ENCODE data around the gene PRKN.

The PRKN gene

DNA sequence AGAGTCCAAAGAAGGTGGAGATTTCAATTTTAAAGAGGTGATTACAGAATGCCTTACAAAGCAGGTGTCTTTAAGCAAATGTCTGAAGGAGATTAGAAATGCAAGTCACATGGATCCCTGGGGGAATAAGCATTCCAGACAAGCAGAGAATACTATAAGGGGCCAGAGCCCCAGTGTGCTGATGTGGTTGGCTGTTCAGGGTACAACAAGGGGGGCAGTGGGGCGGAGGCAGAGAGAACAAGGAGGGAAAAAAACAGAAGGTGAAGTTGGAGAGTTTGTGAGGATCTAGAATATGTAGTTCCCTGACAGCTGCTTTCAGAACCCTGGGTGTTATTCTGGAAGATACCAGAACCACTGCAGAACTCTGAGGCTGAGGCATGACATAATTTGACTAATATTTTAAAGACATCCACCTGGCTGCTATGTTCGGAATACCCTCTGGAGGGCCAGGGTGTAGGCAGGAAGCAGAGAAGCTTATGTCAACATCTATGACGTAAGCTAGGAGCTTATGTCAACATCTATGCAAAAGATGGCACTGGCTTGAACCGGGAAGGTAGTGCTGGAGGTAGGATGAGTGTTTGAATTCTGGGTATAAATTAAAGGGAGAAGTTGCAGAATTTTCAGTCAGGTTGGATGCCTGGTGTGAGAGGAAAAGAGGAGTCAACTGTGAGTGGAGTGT is 1177.5 kb downstream of the PRKN start:
- no peak for DNase-seq

- DNase-seq = no peak
Observed at GRCh38 chr6:161548713-161549296, 1178.8 kb downstream of the PRKN start.

DNA sequence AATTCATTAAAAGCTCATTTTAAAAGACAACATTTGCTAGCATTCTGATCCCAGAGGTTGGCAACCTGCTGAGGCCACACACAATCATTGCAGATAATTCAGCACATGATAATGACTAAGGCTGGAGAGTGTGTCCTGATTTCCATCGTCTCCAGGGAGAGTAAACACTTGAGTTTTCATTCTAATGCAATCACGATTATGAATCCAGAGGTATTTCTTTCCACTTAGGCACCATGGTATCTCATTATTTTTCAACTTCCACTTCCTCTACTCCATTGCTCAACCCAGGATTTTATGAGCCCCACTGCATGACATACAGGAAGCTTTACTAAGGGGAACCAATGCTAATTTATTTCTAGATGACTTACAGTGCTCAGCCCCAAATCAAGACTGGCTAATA is 1179.9 kb downstream of the PRKN start:
- DNase-seq = no peak

GRCh38 chr6:161546632-161547031 is 1180.9 kb downstream of the PRKN start:
- no peak for DNase-seq

DNA sequence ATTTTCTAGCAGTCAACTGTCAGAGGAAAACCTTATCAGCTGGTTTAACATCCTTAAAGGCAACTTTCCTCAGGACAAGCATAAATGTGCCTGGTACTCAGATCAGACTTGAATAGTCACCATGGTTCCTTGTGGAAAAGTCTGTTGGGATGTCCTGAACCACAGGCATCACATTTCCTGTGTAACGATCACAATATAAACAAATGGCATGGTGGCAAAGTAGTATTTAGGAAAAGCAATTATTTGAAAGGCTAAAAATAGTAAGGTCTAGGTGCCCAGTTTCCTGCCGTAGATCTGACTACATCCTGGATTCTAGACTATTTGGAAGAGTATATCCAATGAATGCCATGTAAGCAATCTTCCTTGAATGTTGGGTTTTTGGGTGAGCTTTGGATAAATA is 1181.8 kb downstream of the PRKN start:
- DNase-seq = no peak

- DNase-seq = no peak
Observed at GRCh38 chr6:161544801-161545480, 1182.6 kb downstream of the PRKN start.

GRCh38 chr6:161543684-161544309 is 1183.8 kb downstream of the PRKN start:
- no peak for DNase-seq

DNA sequence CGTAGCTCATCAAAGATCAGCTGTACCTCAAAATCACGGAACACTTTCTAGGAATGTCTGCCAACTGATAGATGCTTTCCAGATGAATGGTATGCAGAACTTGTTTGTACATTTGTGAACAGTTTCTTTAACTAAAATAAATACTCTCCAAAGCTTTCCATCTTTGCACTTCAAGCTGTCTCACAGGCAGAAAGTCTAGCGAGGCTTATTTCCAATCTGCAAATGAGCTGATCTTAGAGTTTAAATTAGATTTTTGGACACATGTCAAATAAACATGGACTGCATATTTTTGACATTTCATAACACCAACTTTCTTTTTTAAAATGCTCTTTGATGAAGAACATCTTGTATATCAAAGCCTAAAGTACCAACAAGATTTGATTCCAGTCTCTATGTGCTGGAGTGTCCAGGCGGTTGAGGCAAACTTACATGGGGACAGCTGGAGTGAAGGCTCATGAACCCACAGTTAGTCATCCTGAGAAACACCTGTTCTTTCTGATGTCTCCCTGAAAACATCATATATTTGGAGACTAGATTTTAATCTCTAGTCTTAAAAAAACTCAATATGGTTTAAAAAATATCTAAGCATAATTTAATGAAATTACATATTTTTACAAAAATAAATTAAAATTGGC is 1185.1 kb downstream of the PRKN start:
- no peak for DNase-seq

GRCh38 chr6:161540532-161540931 is 1187.0 kb downstream of the PRKN start:
- DNase-seq = no peak

- no peak for DNase-seq
Observed at GRCh38 chr6:161536224-161536630, 1191.3 kb downstream of the PRKN start.

DNA sequence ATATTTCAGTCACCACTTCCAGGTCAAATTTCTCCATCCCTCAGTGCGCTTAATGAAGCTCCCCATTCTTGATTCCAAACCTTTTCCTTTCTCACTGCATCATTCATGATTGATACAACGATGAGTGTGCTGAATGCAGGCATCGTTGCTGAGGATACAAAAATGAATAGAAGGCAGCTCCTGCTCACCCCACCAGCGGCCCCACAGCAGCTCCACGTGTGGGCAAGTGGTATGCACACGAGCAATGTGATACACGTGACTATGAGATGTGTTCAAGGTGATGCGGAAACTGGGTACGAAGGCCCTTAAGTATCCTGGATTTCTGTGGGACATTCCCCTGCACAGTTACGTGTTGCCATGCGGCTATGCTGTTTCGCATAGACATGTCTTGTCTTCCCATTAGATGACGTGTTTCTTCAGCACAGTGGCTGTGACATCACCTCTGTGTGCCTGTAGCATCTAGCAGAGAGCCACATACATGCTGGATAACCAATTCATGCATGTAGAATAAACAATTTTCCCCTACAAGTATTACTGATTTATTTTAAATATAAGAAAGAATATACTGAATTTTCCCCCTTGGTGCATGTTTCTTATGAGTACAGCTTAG is 1193.2 kb downstream of the PRKN start:
- DNase-seq = no peak

DNA sequence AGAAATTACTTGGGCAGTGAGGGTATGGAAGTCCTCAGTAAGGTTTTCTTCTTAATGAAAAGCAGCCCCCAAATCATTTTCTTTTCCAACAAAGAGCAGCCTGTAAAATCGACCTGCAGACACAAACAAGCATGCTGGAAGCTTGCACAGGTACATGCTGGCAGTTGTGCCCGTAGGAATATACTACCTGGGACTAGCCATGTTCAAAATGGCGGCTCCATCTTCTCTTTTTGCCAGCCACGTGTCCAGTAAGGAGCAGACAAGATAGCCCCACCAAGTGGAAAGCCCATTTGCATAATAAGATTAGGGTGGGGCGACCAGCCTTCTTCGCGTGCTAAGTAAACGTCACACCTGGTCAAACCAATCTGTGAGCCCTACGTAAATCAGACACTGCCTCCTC is 1194.3 kb downstream of the PRKN start:
- no peak for DNase-seq

GRCh38 chr6:161532536-161532935 is 1195.0 kb downstream of the PRKN start:
- no peak for DNase-seq

DNA sequence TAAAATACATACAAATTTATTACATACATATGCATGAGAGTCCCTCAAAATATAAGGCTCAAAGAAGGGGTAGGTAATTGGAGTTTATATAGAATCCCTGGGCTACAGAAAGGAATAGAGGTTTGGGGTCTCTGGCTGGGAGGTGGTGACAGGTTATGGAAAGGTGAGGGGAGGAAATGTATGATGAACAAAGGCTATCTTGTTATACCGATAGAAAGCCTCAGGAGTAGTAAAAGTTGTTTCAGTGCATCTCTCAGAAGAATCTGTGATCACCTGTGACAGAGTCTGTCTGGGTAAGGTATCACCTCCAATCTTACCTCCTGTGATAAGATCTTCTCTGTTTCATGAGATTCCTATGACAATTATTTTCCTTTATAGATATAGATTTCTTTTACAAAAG is 1200.8 kb downstream of the PRKN start:
- no peak for DNase-seq

- DNase-seq = no peak
Observed at GRCh38 chr6:161523362-161523761, 1204.2 kb downstream of the PRKN start.

GRCh38 chr6:161522276-161522675 is 1205.3 kb downstream of the PRKN start:
- no peak for DNase-seq

DNA sequence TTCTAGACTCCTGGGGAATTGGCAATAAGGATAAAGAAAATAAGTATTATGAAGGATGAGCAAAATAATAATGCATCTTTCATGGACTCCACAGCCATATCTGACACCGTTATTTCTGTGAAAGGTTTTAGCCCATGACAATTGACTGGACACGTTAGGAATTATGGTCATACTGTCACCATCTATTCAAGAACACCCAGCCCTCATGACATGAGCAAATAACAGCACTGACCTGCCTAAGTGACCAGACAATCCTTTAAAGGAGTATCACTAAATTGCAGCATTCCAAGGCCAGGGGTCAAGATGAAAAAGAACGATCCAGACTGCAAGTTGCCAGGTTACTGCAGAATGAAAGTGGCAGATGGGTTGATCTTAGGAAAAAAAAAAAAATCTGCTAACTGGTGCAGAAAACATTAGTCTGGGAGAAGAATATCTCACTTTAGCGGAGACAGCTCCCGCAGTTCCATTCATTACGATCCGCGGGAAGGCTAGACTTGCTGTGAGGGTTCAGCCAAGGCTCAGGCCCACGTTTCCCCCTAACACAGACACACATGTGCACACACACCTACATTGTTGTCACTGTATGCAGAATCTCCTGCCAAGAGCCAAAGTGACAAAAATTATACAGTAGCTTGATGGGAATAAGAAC is 1216.0 kb downstream of the PRKN start:
- DNase-seq = no peak

DNA sequence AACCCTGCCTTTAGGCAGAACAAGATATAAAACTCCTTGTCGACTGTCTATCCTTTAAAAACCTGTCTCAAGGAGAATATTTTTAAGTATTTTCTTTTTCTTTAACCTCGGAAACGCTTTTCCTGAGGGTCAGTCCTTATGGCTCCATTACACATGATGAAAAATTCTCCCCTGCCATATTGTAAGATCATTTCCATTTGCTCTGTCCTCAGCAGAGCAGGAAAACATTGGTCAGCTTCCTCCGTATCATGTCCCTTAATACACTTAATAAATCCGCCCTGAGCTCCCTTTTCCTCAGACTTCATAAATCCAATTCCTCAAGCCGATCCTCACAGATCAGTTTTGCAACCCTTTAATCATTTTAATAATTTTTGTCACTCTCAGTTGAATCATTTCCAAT is 1219.2 kb downstream of the PRKN start:
- no peak for DNase-seq

- no peak for DNase-seq
Observed at GRCh38 chr6:161507375-161507774, 1220.2 kb downstream of the PRKN start.

DNA sequence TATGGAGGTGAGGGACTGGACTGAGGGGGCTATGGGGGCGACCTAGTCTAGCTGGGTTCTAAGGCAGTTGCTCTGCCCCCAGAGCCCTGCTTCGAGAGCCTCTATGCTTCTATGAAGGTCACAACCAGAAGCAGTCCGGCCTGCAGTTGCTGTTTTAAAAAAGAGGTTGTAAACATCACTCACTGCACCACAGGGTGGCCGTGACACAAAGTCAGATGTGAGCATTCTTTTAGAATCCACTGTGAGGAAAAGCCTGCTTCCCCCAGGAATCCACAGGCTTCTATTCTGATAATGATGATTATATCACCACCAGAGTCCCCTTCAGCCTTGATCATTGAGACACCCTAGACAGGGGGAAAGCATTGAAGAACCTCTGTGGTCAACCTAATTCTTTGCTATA is 1224.0 kb downstream of the PRKN start:
- DNase-seq = no peak

DNA sequence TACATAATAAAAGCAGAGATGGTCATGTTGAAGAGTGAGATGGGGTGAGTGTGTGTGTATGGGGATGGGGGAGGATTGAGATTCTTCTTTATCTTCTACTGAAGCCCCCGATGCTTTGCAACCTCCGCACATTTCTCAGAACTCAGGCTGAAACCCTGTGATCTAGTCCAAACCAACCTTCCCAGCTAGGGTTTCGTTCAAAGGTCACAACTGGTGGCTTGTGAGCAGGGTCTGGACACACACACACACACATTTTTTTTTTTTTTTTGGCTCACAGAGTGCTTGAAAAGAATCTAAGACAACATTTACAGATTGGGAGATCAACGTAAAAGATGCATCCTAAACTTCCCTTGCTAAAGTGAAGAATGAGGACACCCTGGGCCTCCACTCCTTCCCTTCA is 1228.7 kb downstream of the PRKN start:
- no peak for DNase-seq

- no peak for DNase-seq
Observed at GRCh38 chr6:161498359-161498758, 1229.2 kb downstream of the PRKN start.

DNA sequence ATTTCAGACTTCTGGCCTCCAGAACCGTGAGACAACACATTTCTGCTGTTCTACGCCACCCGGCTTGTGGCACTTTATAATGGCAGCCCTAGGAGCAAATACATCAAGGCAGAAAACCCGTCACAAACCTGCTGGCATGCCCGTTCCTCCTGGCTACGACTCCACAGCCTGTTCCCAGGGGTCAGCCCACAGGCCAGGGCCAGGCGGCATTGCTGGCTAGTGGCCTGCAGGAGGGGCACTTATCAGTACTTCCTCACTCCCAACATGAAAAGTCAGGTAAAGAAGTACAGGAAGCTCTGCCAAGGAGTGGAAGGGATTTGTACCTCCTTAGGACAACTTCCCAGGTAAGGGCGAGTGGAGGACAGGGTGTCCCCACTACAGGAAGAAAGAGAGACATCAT is 1230.6 kb downstream of the PRKN start:
- DNase-seq = no peak

All from GOT3 (cell line).